HepG2 (cell line): ENCODE data around the gene CDC6. TPM values are rescaled to one million over a fixed set of nuclear protein-coding genes. Genes with fewer than 3 reads are reported as not detected.

ENCODE experiments used
- BCL6 ChIP-seq: IDR thresholded peaks from 2 replicates; pipeline ENCODE4 v1.6.1; 2016; ENCODE audit warnings: missing genetic modification reagents, missing compliant biosample characterization
- EED ChIP-seq: sonication (generic); formaldehyde crosslinking; IDR thresholded peaks from 2 replicates; pipeline ENCODE4 v1.5.0; 2020; ENCODE audit warnings: mild to moderate bottlenecking, missing genetic modification reagents
- HNF1B ChIP-seq: sonication (generic); formaldehyde crosslinking; IDR thresholded peaks from 2 replicates; pipeline ENCODE4 v1.5.1; 2020; ENCODE audit warnings: mild to moderate bottlenecking, moderate library complexity, missing genetic modification reagents
- KLF12 ChIP-seq: sonication (generic); formaldehyde crosslinking; IDR thresholded peaks from 2 replicates; pipeline ENCODE4 v1.4.0; 2020; ENCODE audit warnings: missing genetic modification reagents, borderline replicate concordance
- NCOA2 ChIP-seq: sonication (generic); formaldehyde crosslinking; IDR thresholded peaks from 2 replicates; pipeline ENCODE4 v1.8.0; 2022; ENCODE audit warnings: inconsistent platforms
- PLRG1 ChIP-seq: fragments of 450-650 bp; conservative IDR thresholded peaks from 2 replicates; pipeline ENCODE4 v1.6.1; 2016
- RFX5 ChIP-seq: IDR thresholded peaks from 2 replicates; pipeline ENCODE4 v1.6.1; 2011; ENCODE audit warnings: low read depth, low read length, improper control_type of control experiment
- RFXAP ChIP-seq: sonication (generic); formaldehyde crosslinking; IDR thresholded peaks from 2 replicates; pipeline ENCODE4 v1.4.0; 2020; ENCODE audit warnings: missing genetic modification reagents, borderline replicate concordance
- SMARCC2 ChIP-seq: fragments of 450-650 bp; IDR thresholded peaks from 2 replicates; pipeline ENCODE4 v1.6.1; 2017; ENCODE audit warnings: antibody characterized with exemption, mild to moderate bottlenecking
- TBL1XR1 ChIP-seq: fragments of 150-350 bp; IDR thresholded peaks from 2 replicates; pipeline ENCODE4 v1.6.1; 2014; ENCODE audit warnings: borderline replicate concordance, low read length; ENCODE audit not compliant: partially characterized antibody
- TBX2 ChIP-seq: sonication (generic); formaldehyde crosslinking; IDR thresholded peaks from 2 replicates; pipeline ENCODE4 v1.5.0; 2020; ENCODE audit warnings: missing genetic modification reagents, mild to moderate bottlenecking, borderline replicate concordance
- TEAD2 ChIP-seq: sonication (generic); formaldehyde crosslinking; IDR thresholded peaks from 2 replicates; pipeline ENCODE4 v1.9.0; 2021; ENCODE audit warnings: missing genetic modification reagents
- THRA ChIP-seq: sonication (generic); formaldehyde crosslinking; IDR thresholded peaks from 2 replicates; pipeline ENCODE4 v1.4.0; 2020; ENCODE audit warnings: missing genetic modification reagents, borderline replicate concordance
- TP53 ChIP-seq: sonication (generic); formaldehyde crosslinking; conservative IDR thresholded peaks from 2 replicates; pipeline ENCODE4 v1.4.0; 2020; ENCODE audit warnings: missing genetic modification reagents
- ZFYVE20 ChIP-seq: sonication (generic); formaldehyde crosslinking; IDR thresholded peaks from 2 replicates; pipeline ENCODE4 v1.8.0; 2023; ENCODE audit warnings: low read depth, mild to moderate bottlenecking, moderate library complexity, missing genetic modification reagents, borderline replicate concordance
- ZNF138 ChIP-seq: sonication (generic); formaldehyde crosslinking; IDR thresholded peaks from 2 replicates; pipeline ENCODE4 v1.5.0; 2020; ENCODE audit warnings: mild to moderate bottlenecking, low read depth, missing genetic modification reagents
- ZNF224 ChIP-seq: sonication (generic); formaldehyde crosslinking; IDR thresholded peaks from 2 replicates; pipeline ENCODE4 v1.5.0; 2020; ENCODE audit warnings: mild to moderate bottlenecking, missing genetic modification reagents
- ZNF251 ChIP-seq: sonication (generic); formaldehyde crosslinking; IDR thresholded peaks from 2 replicates; pipeline ENCODE4 v1.9.0; 2021; ENCODE audit warnings: mild to moderate bottlenecking, missing genetic modification reagents
- ZNF329 ChIP-seq: sonication (generic); formaldehyde crosslinking; IDR thresholded peaks from 2 replicates; pipeline ENCODE4 v1.9.0; 2021; ENCODE audit warnings: low read depth, mild to moderate bottlenecking, missing genetic modification reagents
- ZNF543 ChIP-seq: sonication (generic); formaldehyde crosslinking; IDR thresholded peaks from 2 replicates; pipeline ENCODE4 v1.4.0; 2020; ENCODE audit warnings: mild to moderate bottlenecking, missing genetic modification reagents
- ZNF547 ChIP-seq: sonication (generic); formaldehyde crosslinking; IDR thresholded peaks from 2 replicates; pipeline ENCODE4 v1.5.1; 2020; ENCODE audit warnings: mild to moderate bottlenecking, missing genetic modification reagents
- ZNF557 ChIP-seq: sonication (generic); formaldehyde crosslinking; IDR thresholded peaks from 2 replicates; pipeline ENCODE4 v1.4.0; 2020; ENCODE audit warnings: missing genetic modification reagents
- ZNF567 ChIP-seq: sonication (generic); formaldehyde crosslinking; IDR thresholded peaks from 2 replicates; pipeline ENCODE4 v1.8.1; 2023; ENCODE audit warnings: mild to moderate bottlenecking, missing genetic modification reagents, borderline replicate concordance
- ZNF619 ChIP-seq: sonication (generic); formaldehyde crosslinking; IDR thresholded peaks from 2 replicates; pipeline ENCODE4 v1.4.0; 2020; ENCODE audit warnings: mild to moderate bottlenecking, missing genetic modification reagents
- ZSCAN20 ChIP-seq: sonication (generic); formaldehyde crosslinking; IDR thresholded peaks from 2 replicates; pipeline ENCODE4 v1.4.0; 2020; ENCODE audit warnings: missing genetic modification reagents, mild to moderate bottlenecking, borderline replicate concordance
- ZSCAN29 ChIP-seq: sonication (generic); formaldehyde crosslinking; conservative IDR thresholded peaks from 2 replicates; pipeline ENCODE4 v1.4.0; 2020; ENCODE audit warnings: mild to moderate bottlenecking, missing genetic modification reagents
- polyA plus RNA-seq, 8 experiments: library from polyadenylated mRNA; depleted of rRNA in 3 of 8; stranded (reverse) in 7 of 8; unstranded in 1 of 8; fragments of >200 nt; fragmentation: Illumina TruSeq in 4 of 8; extraction: Trizol in 4 of 8; gene quantifications; 2 replicates each; pipeline versions ENCODE4 v1.2.1 to v1.2.3, GENCODE V29; 2011 to 2016; ENCODE audit warnings: low read depth in 4 of 8, missing spikeins in 1 of 8, mixed read lengths in 1 of 8; ENCODE audit not compliant: insufficient read depth in 1 of 8
- total RNA-seq, 5 experiments: library from RNA; depleted of rRNA; stranded (reverse); fragments of >200 nt; fragmentation: Illumina TruSeq; extraction: Trizol; gene quantifications; 2 replicates each; pipeline ENCODE4 v1.2.3, GENCODE V29; 2016; ENCODE audit warnings: low read depth in 1 of 5
- TF ChIP-seq, protein P1 (sequence below): sonication (generic); formaldehyde crosslinking; IDR thresholded peaks from 2 replicates; pipeline ENCODE4 v1.5.0; 2020; ENCODE audit warnings: missing genetic modification reagents

The CDC6 gene
- total and polyA plus RNA-seq, 2 of the 13 experiments (the other 11 are each of a cell fraction or from before 2014, with no cell fraction given), result 17.4 to 114 TPM

GRCh38 chr17:40287494-40288369, at the start of gene CDC6 (continued):
- TF ChIP-seq HNF1B (CRISPR knock-in tag), result peak; percentile 89; the same call in 1 of the 2 replicates
- TF ChIP-seq, protein P1, sequence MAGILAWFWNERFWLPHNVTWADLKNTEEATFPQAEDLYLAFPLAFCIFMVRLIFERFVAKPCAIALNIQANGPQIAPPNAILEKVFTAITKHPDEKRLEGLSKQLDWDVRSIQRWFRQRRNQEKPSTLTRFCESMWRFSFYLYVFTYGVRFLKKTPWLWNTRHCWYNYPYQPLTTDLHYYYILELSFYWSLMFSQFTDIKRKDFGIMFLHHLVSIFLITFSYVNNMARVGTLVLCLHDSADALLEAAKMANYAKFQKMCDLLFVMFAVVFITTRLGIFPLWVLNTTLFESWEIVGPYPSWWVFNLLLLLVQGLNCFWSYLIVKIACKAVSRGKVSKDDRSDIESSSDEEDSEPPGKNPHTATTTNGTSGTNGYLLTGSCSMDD (CRISPR knock-in tag), result no peak
- peak; percentile 52; the same call in 1 of the 2 replicates for TF ChIP-seq NCOA2 (CRISPR knock-in tag)
- no peak for TF ChIP-seq ZSCAN20 (CRISPR knock-in tag)
- TF ChIP-seq TEAD2 (CRISPR knock-in tag), result no peak
- TF ChIP-seq ZNF138 (CRISPR knock-in tag), result no peak
- TF ChIP-seq EED (CRISPR knock-in tag), result peak; percentile 86
- no peak for TF ChIP-seq ZFYVE20
- peak; percentile 57; the same call in 1 of the 2 replicates for TF ChIP-seq ZNF224 (CRISPR knock-in tag)
- no peak for TF ChIP-seq ZNF251 (CRISPR knock-in tag)
- peak; percentile 71; the same call in 1 of the 2 replicates for TF ChIP-seq ZNF329 (CRISPR knock-in tag)
- TF ChIP-seq ZNF567, result 0 out of 2 replicates have a peak, but pooled peaks have one; percentile 83
- peak; percentile 55; the same call in 1 of the 2 replicates for TF ChIP-seq TBX2 (CRISPR knock-in tag)
- no peak; the same call in 1 of the 2 replicates for TF ChIP-seq ZNF543 (CRISPR knock-in tag)
- no peak for TF ChIP-seq BCL6 (CRISPR knock-in tag)
- 0 out of 2 replicates have a peak, but pooled peaks have one; percentile 52 for TF ChIP-seq ZSCAN29
- peak; percentile 84; the same call in 1 of the 2 replicates for TF ChIP-seq KLF12 (CRISPR knock-in tag)
- no peak for TF ChIP-seq ZNF557 (CRISPR knock-in tag)
- TF ChIP-seq ZNF619 (CRISPR knock-in tag), result peak; percentile 98; the same call in 1 of the 2 replicates
- TF ChIP-seq RFXAP (CRISPR knock-in tag), result 0 out of 2 replicates have a peak, but pooled peaks have one; percentile 74
- TF ChIP-seq TP53 (CRISPR knock-in tag), result 0 out of 2 replicates have a peak, but pooled peaks have one; percentile 24
- no peak for TF ChIP-seq SMARCC2
- TF ChIP-seq RFX5, result peak; percentile 79
- peak; percentile 91; the same call in 1 of the 2 replicates for TF ChIP-seq ZNF547
- TF ChIP-seq PLRG1, result no peak
- no peak; the same call in 1 of the 2 replicates for TF ChIP-seq THRA (CRISPR knock-in tag)
- TF ChIP-seq TBL1XR1, result no peak
